ENCODE measurements around the gene ANKRA2. TPM values are rescaled to one million over a fixed set of nuclear protein-coding genes. Genes with fewer than 3 reads are reported as not detected.

Gene ANKRA2
- total and polyA plus RNA-seq, 2 of the 8 experiments (the other 6 are each of a cell fraction or from before 2014, with no cell fraction given) = 7.0 to 12.6 TPM

DNA sequence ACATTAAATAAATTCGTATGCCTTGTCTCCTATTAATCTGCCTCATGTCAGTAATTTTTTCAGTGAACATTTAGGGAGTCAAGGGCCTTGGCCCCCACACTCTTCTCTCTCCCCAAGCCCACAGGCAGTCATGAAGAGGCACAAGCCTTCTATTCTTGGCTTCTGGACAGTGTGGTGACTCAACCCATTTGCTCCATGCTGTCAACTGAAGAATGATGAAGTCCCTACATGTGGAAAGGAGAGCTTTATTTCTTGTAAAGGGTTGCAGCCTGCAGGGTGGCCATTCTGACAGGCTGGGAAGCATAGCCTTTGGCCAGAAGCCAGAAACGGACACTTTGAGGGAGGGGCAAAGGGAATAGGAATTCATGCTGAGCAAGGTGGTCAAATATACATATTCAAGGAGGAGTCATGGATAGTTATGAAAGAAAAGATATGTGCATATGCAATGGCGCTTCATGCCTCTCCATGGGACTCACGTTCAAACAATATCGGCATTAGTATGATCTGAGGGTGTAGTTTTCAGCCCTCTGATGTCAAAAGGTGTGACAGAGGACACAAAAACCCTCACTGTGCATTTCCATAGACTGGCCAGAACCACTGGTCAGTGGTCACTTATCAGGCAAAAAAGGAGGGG, 31.3 kb downstream of the ANKRA2 start:
- Histone ChIP-seq H3K14ac (ENCODE audit: insufficient read length) (no peak overlapping the region), H2BK12ac (ENCODE audit: low read depth, low read length) (no peak overlapping the region), H3K9ac (replicated peaks in 1 of 4; ENCODE audit: extremely low read depth in 1 of 4, low read depth in 3 of 4, low read length in 3 of 4) (no peak overlapping the region), H2AK5ac (ENCODE audit: low read depth, low read length) (no peak overlapping the region), H3K56ac (replicated peaks; ENCODE audit: insufficient read length, low read depth, low read length) (no peak overlapping the region), H4K8ac (ENCODE audit: extremely low read depth, insufficient read depth, low read length) (no peak overlapping the region), H3K23ac (ENCODE audit: insufficient read length) (no peak overlapping the region), H2BK5ac (ENCODE audit: low read depth, low read length) (no peak overlapping the region), H4K5ac (ENCODE audit: insufficient read length, low read depth, low read length) (no peak overlapping the region), H3K4me1 (replicated peaks in 1 of 4; ENCODE audit: control insufficient read depth in 3 of 4, insufficient read depth in 4 of 4, low read length in 3 of 4) (no peaks in the 10 kb centered on the region), H3K9me3 (ENCODE audit: insufficient read depth in 2 of 2, low read depth in 1 of 2, low read length in 1 of 2) (peaks cover 4 to 9% of the 10 kb centered on the region in 2 experiments), H2BK20ac (ENCODE audit: low read length) (no peak overlapping the region), H2BK120ac (replicated peaks; ENCODE audit: low read depth, low read length) (no peak overlapping the region), H3K4me2 (ENCODE audit: insufficient read depth in 1 of 2, low read depth in 2 of 2, low read length in 2 of 2) (no peak overlapping the region), H3K27ac (ENCODE audit: low read depth, low read length) (no peak overlapping the region), H2BK15ac (ENCODE audit: low read length) (no peak overlapping the region), H4K20me1 (replicated peaks in 1 of 2; ENCODE audit: control insufficient read depth in 1 of 2, insufficient read depth in 2 of 2, low read length in 2 of 2) (no peaks in the 10 kb centered on the region), H4K91ac (replicated peaks; ENCODE audit: insufficient read length, low read length) (no peak overlapping the region), H2AFZ (ENCODE audit: low read length) (no peak overlapping the region), H3K4ac (replicated peaks; ENCODE audit: insufficient read length, low read depth, low read length) (no peak overlapping the region), H3K23me2 (ENCODE audit: low read depth, low read length) (no peaks in the 10 kb centered on the region; the same call in 1 of the 2 replicates), H3K79me2 (ENCODE audit: control insufficient read depth in 1 of 2, insufficient read depth in 2 of 2, low read length in 2 of 2) (no peaks in the 10 kb centered on the region), H3K27me3 (replicated peaks in 1 of 4; ENCODE audit: control insufficient read depth in 3 of 4, extremely low read depth in 1 of 4, insufficient read depth in 3 of 4, low read length in 3 of 4) (no peaks in the 10 kb centered on the region), H3K36me3 (ENCODE audit: control insufficient read depth in 2 of 4, insufficient read depth in 4 of 4, low read length in 3 of 4) (no peaks in the 10 kb centered on the region), H3K79me1 (ENCODE audit: low read depth, low read length) (no peaks in the 10 kb centered on the region), H3K4me3 (ENCODE audit: extremely low read depth in 1 of 4, insufficient read depth in 2 of 4, low read depth in 3 of 4, low read length in 4 of 4) (no peak overlapping the region), H3K18ac (ENCODE audit: extremely low read depth, low read length) (no peak overlapping the region)
- 84% methylated on average over 5 of the region's 5 CpGs; no CpG with 5 or more reads in 1 of the 2 experiments for WGBS, 2 experiments (ENCODE audit: extremely low coverage in 1 of 2, insufficient coverage in 1 of 2, insufficient read length in 1 of 2, insufficient replicate concordance in 2 of 2, low coverage in 1 of 2, low lambda C conversion rate in 2 of 2, missing lambda C conversion rate in 1 of 2)
- DNase-seq (ENCODE audit: low read depth in 1 of 2, low spot score in 2 of 2) (no peak), FAIRE-seq (no peak)
- ChIA-PET CTCF (ENCODE audit: partially characterized antibody) (interaction anchor here (0.6 to 7.0 kb wide), 5 partner anchors 13 to 92 kb away, joined by 3 to 91 read pairs (median 3); no protein-coding TSS in a partner anchor), POLR2A (ENCODE audit: partially characterized antibody) (interaction anchor here (1.1 kb wide), 1 partner anchor 74 kb away, joined by 3 read pairs; no protein-coding TSS in a partner anchor)
- TF ChIP-seq RAD21 (IDR thresholded peaks at IDR 0.05 in 1 of 2, conservative IDR thresholded peaks at IDR 0.05 in 1 of 2; ENCODE audit: low read depth in 2 of 2, low read length in 2 of 2) = no peak
- no peak for TF ChIP-seq POLR2AphosphoS5 (IDR thresholded peaks at IDR 0.05; ENCODE audit: low read depth, low read length)
- TF ChIP-seq FOSL1 (IDR thresholded peaks at IDR 0.05; ENCODE audit: insufficient read depth, low read depth, low read length) = no peak
- TF ChIP-seq, protein P1, sequence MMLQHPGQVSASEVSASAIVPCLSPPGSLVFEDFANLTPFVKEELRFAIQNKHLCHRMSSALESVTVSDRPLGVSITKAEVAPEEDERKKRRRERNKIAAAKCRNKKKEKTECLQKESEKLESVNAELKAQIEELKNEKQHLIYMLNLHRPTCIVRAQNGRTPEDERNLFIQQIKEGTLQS (IDR thresholded peaks at IDR 0.05; ENCODE audit: insufficient read depth, low read depth, low read length) = no peak
- TF ChIP-seq KDM5A (IDR thresholded peaks at IDR 0.05; ENCODE audit: low read length) = no peak
- TF ChIP-seq, protein P2, sequence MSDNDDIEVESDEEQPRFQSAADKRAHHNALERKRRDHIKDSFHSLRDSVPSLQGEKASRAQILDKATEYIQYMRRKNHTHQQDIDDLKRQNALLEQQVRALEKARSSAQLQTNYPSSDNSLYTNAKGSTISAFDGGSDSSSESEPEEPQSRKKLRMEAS (IDR thresholded peaks at IDR 0.05) = no peak
- no peak for TF ChIP-seq MAFK (IDR thresholded peaks at IDR 0.05; ENCODE audit: low read depth, low read length)
- no peak for TF ChIP-seq BACH1 (IDR thresholded peaks at IDR 0.05; ENCODE audit: low read length)
- no peak for TF ChIP-seq CHD1 (IDR thresholded peaks at IDR 0.05; ENCODE audit: low read depth, low read length)
- TF ChIP-seq RNF2 (IDR thresholded peaks at IDR 0.05; ENCODE audit: borderline replicate concordance, low read depth, low read length, missing control alignments, poor library complexity, severe bottlenecking) = no peak
- no peak for TF ChIP-seq SIX5 (IDR thresholded peaks at IDR 0.05; ENCODE audit: low read depth, low read length)

All from H1 (cell line).